Neural progenitor cell (in vitro differentiated cells): ENCODE measurements around the gene AK1. TPM values are rescaled to one million over a fixed set of nuclear protein-coding genes. Genes with fewer than 3 reads are reported as not detected.

Experiments
- DNase-seq: peaks from one replicate; pipeline ENCODE4 v3.0.0-alpha.2; 2016; ENCODE audit warnings: low spot score
- H2AFZ ChIP-seq: fragments of 200-600 bp; sonication (generic); replicated peaks from 2 replicates; pipeline ENCODE4 v1.6.1; 2016; ENCODE audit warnings: antibody characterized with exemption
- H3F3A ChIP-seq: fragments of 200-600 bp; sonication (generic); 2 replicates; pipeline ENCODE4 v1.6.1; 2016; ENCODE audit warnings: antibody characterized with exemption, low read depth
- H3K27ac ChIP-seq: fragments of 200-600 bp; sonication (generic); 2 replicates; pipeline ENCODE4 v1.5.1; 2016; ENCODE audit warnings: mild to moderate bottlenecking
- H3K27me3 ChIP-seq: fragments of 200-600 bp; sonication (generic); 2 replicates; pipeline ENCODE4 v1.6.1; 2016; ENCODE audit warnings: mild to moderate bottlenecking, moderate library complexity
- H3K36me3 ChIP-seq: fragments of 200-600 bp; sonication (generic); 2 replicates; pipeline ENCODE4 v1.5.1; 2016
- H3K4me1 ChIP-seq: fragments of 200-600 bp; sonication (generic); 2 replicates; pipeline ENCODE4 v1.6.1; 2016; ENCODE audit warnings: mixed run types
- H3K4me2 ChIP-seq: fragments of 200-600 bp; sonication (generic); 2 replicates; pipeline ENCODE4 v1.6.1; 2016
- H3K4me3 ChIP-seq: fragments of 200-600 bp; sonication (generic); 2 replicates; pipeline ENCODE4 v1.5.1; 2016
- H3K79me2 ChIP-seq: fragments of 200-600 bp; sonication (generic); 2 replicates; pipeline ENCODE4 v1.6.1; 2016; ENCODE audit warnings: low read depth
- H3K9ac ChIP-seq: fragments of 200-600 bp; sonication (generic); 2 replicates; pipeline ENCODE4 v1.6.1; 2016
- H3K9me3 ChIP-seq: fragments of 200-600 bp; sonication (generic); 2 replicates; pipeline ENCODE4 v1.5.1; 2016; ENCODE audit warnings: low read depth
- H4K20me1 ChIP-seq: fragments of 200-600 bp; sonication (generic); 2 replicates; pipeline ENCODE4 v1.6.1; 2016; ENCODE audit warnings: low read depth
- H3K27ac Mint-ChIP-seq: 3 replicates; pipeline ENCODE4 v1.8.0; 2021; ENCODE audit warnings: mixed read lengths
- H3K27me3 Mint-ChIP-seq: 2 replicates; pipeline ENCODE4 v1.8.0; 2022; ENCODE audit warnings: low read depth, mild to moderate bottlenecking, inconsistent platforms, moderate library complexity, mixed read lengths; ENCODE audit not compliant: insufficient read depth
- H3K36me3 Mint-ChIP-seq: 3 replicates; pipeline ENCODE4 v1.8.0; 2021; ENCODE audit warnings: mixed read lengths
- H3K4me1 Mint-ChIP-seq: 3 replicates; pipeline ENCODE4 v1.8.0; 2021; ENCODE audit warnings: mixed read lengths
- H3K4me3 Mint-ChIP-seq: 3 replicates; pipeline ENCODE4 v1.8.0; 2021; ENCODE audit warnings: mild to moderate bottlenecking, moderate library complexity, mixed read lengths
- H3K9me3 Mint-ChIP-seq: 3 replicates; pipeline ENCODE4 v1.8.0; 2020; ENCODE audit warnings: mixed read lengths
- CTCF ChIP-seq: fragments of 200-600 bp; sonication (generic); IDR thresholded peaks from 2 replicates; pipeline ENCODE4 v1.5.1; 2017; ENCODE audit warnings: antibody characterized with exemption, mild to moderate bottlenecking
- EZH2 ChIP-seq: fragments of 200-600 bp; sonication (generic); IDR thresholded peaks from 2 replicates; pipeline ENCODE4 v1.6.1; 2017; ENCODE audit warnings: antibody characterized with exemption, mild to moderate bottlenecking, moderate library complexity
- EZH2phosphoT487 ChIP-seq: fragments of 200-600 bp; sonication (generic); IDR thresholded peaks from 2 replicates; pipeline ENCODE4 v1.6.1; 2017; ENCODE audit warnings: antibody characterized with exemption
- total RNA-seq: library from RNA; depleted of rRNA; stranded (reverse); fragments of >200 nt; gene quantifications from 2 replicates; pipeline ENCODE4 v1.2.3, GENCODE V29; 2015; ENCODE audit warnings: low replicate concordance

Gene AK1
- total RNA-seq, 1 donor from 2014 or later = 25.6 TPM

DNA sequence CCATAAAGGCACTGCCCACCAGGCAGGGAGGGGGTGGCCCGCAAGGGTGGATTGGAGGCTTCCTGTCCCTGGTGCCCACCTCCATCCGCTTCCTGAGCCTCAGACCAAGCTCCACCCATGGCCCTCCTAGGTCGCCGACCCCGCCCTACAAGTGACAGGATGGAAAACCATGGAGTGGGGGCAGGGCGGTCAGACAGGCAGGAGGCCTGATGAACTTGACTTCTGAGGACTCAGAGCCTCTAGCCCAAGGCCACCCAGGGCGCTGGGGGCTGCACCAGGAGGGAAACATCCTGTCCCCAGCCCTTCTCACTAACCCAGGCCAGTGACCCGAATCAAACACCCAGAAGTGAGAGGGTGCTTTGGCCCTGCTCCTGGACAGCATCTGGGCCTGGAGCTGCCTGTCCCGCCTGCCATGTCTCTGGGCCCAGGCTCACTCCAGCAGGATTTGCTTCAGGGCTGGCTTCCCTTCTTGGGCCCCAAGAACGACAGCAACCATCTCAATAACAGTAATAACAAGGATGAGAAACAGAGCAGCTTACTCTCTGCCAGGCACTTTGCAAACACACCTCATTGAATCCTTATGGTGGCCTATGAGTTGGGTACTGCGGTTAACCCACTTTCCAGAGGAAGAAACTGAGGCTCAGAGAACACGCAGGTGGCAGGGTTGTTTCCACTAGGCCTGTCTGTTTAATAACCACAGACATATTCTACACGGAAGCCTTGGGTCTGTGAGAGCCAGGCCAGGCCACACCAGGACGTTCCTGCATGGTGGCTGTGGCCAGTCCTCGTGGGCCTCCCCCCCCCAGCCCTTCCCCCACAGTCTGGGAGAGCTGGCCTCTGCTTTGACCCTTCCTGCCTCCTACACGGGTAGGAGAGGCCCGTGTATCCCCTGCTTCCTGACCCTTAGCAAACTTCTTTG is 26.3 kb upstream of the AK1 start:
- no peak for DNase-seq
- no peak overlapping the region for H3K27ac ChIP-seq
- H3K9ac ChIP-seq = no peak overlapping the region
- H3K79me2 ChIP-seq = peaks cover 3% of the 10 kb centered on the region
- no peaks in the 10 kb centered on the region for H4K20me1 ChIP-seq
- TF ChIP-seq EZH2phosphoT487 (no peak), EZH2 (no peak), CTCF (no peak)
- Mint-ChIP-seq H3K27ac (peak overlapping the region; percentile 70), H3K27me3 (peaks cover 6% of the 10 kb centered on the region), H3K4me3 (peak overlapping the region; percentile 52), H3K4me1 (peaks cover 43% of the 10 kb centered on the region), H3K36me3 (no peaks in the 10 kb centered on the region), H3K9me3 (no peaks in the 10 kb centered on the region)
- H3K36me3 ChIP-seq = no peaks in the 10 kb centered on the region
- H3K4me3 ChIP-seq = no peak overlapping the region
- no peak overlapping the region for H2AFZ ChIP-seq
- H3F3A ChIP-seq = peaks cover 10% of the 10 kb centered on the region
- no peaks in the 10 kb centered on the region for H3K9me3 ChIP-seq
- H3K4me2 ChIP-seq = no peak overlapping the region
- H3K4me1 ChIP-seq = peaks cover 12% of the 10 kb centered on the region
- no peaks in the 10 kb centered on the region for H3K27me3 ChIP-seq

GRCh38 chr9:127899128-127899943 is 21.9 kb upstream of the AK1 start, which contains the start of gene ST6GALNAC6:
Gene ST6GALNAC6 (minus strand): TSS chr9:127899603. CDS start chr9:127897981, 1,622 bp downstream.
- H3K4me2 ChIP-seq = peak within 1 kb of the TSS; percentile 90
- DNase-seq = peak; percentile 88
- no peaks in the 10 kb centered on the region for H3K27me3 ChIP-seq
- peaks cover 51% of the 10 kb centered on the region for H3K4me1 Mint-ChIP-seq
- peaks cover 32% of the 10 kb centered on the region for H4K20me1 ChIP-seq
- peak within 1 kb of the TSS; percentile 90 for H3K27ac Mint-ChIP-seq
- H3K36me3 Mint-ChIP-seq = peaks cover 17% of the 10 kb centered on the region
- peaks cover 6% of the 10 kb centered on the region for H3K9me3 Mint-ChIP-seq
- peaks cover 24% of the 10 kb centered on the region for H3K4me1 ChIP-seq
- H3K4me3 Mint-ChIP-seq = peak within 1 kb of the TSS; percentile 91
- H3K9ac ChIP-seq = peak within 1 kb of the TSS; percentile 50
- peak within 1 kb of the TSS; percentile 91 for H3K4me3 ChIP-seq
- TF ChIP-seq EZH2 (no peak), EZH2phosphoT487 (no peak), CTCF (no peak)
- H3F3A ChIP-seq = peaks cover 32% of the 10 kb centered on the region
- peaks cover 7% of the 10 kb centered on the region for H3K27me3 Mint-ChIP-seq
- H2AFZ ChIP-seq = peak within 1 kb of the TSS; percentile 89
- H3K27ac ChIP-seq = no peak within 1 kb of the TSS
- peaks cover 18% of the 10 kb centered on the region for H3K79me2 ChIP-seq
- no peaks in the 10 kb centered on the region for H3K9me3 ChIP-seq
- peaks cover 6% of the 10 kb centered on the region for H3K36me3 ChIP-seq

DNA sequence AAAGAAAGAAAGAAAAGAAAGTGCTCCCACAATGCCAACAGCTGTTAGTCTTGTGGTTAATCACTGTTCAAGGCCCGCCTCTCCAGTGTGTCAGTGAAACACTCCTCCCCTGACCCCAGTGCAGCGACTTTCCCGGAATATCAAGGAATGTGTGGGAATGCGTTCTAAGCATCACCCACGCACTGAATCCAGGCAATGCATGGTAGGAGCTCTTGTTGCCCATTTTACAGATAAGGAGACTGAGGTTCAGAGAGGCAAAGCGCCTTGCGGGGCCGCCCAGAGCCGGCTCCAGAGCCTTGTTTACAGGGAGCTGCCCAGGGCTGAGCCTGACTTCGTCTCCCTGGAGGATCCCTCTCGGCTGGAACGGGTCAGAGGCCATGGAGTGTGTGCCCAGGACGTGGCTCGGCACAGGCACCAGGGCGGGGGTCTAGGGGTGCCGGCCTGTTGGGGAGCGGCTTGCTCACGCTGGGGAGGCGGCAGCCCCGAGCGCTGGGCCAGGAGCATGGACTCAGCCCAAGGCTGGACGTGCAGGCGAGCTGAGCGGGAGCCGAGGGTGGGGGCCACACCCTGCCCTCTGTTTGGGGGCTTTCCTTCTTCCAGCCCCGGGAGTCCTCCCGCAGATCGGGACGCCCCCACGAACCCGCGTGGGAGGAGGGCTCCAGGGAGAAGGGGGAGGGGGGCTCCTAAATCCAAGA is 21.1 kb upstream of the AK1 start:
- peak overlapping the region; percentile 90 for H3K27ac Mint-ChIP-seq
- Histone ChIP-seq H3K9ac (peak overlapping the region; percentile 50), H3K27ac (no peak overlapping the region), H2AFZ (peak overlapping the region; percentile 68), H4K20me1 (peaks cover 32% of the 10 kb centered on the region), H3K36me3 (peaks cover 13% of the 10 kb centered on the region), H3K4me3 (peak overlapping the region; percentile 91), H3F3A (peaks cover 27% of the 10 kb centered on the region), H3K79me2 (peaks cover 18% of the 10 kb centered on the region), H3K4me1 (peaks cover 23% of the 10 kb centered on the region), H3K9me3 (no peaks in the 10 kb centered on the region), H3K4me2 (peak overlapping the region; percentile 90), H3K27me3 (no peaks in the 10 kb centered on the region)
- H3K9me3 Mint-ChIP-seq = peaks cover 11% of the 10 kb centered on the region
- H3K36me3 Mint-ChIP-seq = peaks cover 24% of the 10 kb centered on the region
- H3K4me1 Mint-ChIP-seq = peaks cover 44% of the 10 kb centered on the region
- DNase-seq = peak; percentile 61
- TF ChIP-seq EZH2phosphoT487 = no peak
- TF ChIP-seq EZH2 = no peak
- TF ChIP-seq CTCF = no peak
- H3K4me3 Mint-ChIP-seq = peak overlapping the region; percentile 91
- H3K27me3 Mint-ChIP-seq = peaks cover 6% of the 10 kb centered on the region
